Stimulated activated CD8-positive, alpha-beta memory T cell treated with anti-CD3 and anti-CD28 coated beads, Interleukin-4, amount 100 ng/mL, for 48 hours (primary cell): ENCODE results near the gene ZNF606.

Experiments
- DNase-seq: peaks from one replicate; pipeline ENCODE4 v3.0.0-alpha.2; 2020

ZNF606 gene

GRCh38 chr19:58002384-58003173, at the start of gene ZNF606:
ZNF606 (minus strand) TSS chr19:58002820; CDS start chr19:58001319, 1,501 bp downstream.
- DNase-seq: peak; percentile 86

- DNase-seq: no peak
Observed at GRCh38 chr19:58052256-58052655, 49.6 kb upstream of the ZNF606 start.

DNA sequence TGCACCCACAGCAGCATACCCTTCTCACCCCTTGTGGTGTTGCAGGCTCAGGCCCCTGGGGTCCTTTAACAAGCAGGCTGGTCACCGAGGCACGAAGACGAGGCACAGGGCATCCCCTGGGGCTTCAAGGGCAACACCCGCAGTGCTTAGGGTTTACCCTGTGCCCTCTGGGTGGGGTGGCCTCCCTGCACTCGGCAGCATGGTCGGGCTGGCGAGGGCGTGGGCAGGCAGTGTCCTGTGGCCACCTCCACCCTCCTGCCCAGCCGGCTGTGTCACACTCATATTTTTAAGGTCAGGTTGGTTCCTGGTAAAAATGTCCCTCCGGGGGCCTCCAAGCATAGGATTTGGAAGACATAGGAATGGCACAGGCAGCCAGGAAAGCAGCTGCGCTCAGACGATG, 45.1 kb upstream of the ZNF606 start:
- no peak for DNase-seq

DNA sequence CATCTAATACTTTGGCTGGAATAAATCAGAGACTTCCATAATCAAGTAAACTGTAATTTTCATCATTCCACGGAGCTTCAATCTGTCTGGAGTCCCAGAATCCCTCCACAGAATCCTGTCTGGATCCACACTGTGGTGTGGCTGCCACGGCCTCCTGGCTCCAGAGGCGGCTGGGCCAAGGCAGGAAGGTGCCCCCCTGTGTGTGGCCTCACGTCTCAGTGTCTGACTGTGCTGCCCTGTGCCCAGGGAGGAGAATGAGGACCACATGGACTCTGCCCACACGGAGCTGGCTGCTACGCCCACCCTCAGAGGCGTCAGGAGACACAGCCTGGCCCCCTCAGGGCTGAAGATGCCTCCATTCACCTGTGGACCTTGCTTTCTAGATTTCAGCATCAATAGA, 44.2 kb upstream of the ZNF606 start:
- DNase-seq: no peak

DNA sequence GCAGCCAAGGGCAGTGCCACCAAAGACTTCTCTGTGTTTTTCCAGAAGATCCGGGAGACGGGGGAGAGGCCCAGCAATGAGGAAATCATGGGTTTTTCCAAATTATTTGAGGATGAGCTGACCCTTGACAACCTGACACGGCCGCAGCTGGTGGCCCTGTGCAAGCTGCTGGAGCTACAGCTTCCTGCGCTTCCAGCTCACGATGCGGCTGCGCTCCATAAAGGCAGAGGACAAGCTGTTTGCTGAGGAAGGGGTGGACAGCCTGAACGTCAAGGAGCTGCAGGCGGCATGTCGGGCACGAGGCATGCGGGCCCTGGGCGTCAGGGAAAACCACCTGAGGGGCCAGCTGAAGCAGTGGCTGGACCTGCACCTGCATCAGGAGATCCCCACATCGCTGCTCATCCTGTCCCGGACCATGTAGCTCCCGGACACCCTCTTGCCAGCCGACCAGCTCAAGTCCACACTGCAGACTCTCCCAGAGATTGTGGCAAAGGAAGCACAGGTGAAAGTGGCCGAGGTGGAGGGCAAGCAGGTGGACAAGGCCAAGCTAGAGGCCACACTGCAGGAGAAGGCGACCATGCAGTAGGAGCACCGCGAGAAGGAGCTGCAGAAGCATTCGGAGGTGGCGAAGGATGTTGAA, 42.9 kb upstream of the ZNF606 start:
- DNase-seq: no peak

DNA sequence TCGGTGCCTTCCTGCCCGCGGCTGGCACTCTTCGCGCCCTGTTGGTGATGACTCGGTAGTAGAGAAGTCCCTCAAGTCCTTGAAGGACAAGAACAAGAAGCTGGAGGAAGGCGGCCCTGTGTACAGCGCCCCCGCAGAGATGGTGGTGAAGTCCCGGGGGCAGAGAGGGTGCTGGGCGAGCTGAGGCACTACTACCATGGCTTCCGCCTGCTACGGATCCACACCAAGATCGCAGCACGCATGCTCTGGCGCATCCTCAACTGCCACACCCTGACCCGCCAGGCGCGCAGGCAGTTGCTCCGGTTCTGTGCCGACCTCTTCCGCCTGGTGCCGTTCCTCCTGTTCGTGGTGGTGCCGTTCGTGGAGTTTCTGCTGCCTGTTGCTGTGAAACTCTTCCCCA, 42.3 kb upstream of the ZNF606 start:
- DNase-seq: no peak

DNA sequence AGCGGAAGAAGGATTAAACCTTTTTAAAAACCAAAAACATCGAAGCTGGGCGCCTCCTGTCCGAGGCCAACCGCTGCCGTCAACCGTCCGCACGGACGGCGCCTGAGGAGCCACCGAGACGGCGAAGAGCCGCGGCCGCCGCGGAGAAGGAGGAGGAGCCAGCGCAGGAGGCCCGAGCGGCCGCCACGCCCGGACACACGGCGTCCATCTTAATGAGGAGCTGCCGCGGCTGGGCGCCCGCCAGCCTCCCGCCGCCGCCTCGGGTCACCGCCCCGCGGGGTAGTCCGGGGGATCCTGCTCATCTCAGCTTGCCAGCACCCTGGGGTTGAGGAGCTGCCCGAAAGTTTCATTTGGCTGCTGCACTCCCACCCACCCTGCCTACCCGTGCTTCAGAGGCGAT, 41.8 kb upstream of the ZNF606 start:
- no peak for DNase-seq

DNA sequence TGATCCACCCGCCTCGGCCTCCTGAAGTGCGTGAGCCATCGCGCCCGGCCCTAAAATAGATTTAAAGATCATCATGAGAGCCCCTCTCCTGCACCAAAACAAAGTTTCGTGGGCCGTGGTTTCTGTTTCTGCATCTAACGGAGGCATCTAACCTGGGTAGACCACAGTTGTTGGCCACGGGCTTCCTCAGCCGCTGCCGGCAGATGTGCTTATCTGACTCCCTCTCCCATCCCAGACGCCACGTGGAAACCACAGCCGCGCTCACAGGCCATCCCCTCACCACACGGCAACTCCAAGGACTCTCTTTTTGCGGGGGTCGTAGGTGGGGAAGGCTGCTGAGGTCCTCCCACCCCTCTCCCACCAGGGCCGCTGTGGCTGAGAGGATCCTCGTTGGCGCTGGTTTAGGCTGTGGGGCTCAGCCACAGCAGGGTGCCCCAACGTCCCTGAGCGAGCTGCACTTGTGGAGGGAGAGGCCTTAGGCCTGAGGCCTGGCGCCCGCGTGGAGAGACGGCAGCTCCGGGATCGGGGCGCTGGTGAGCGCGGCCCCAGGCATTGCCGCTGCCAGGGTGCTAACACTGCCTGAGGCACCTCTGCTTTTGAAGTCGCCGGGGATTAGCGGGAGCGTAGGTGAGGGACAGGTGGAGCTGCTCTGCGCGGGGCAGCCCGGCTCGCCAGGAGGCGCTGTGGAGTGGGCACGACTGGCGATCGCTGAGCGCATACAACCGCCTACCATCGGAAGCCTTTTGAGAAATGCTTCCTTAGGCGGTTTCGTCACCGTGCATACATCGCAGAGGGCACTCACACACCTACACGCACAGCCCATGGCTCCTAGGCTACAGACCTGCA, 40.1 kb upstream of the ZNF606 start:
- DNase-seq: no peak

- no peak for DNase-seq
Observed at GRCh38 chr19:58040751-58041525, 38.3 kb upstream of the ZNF606 start.

DNA sequence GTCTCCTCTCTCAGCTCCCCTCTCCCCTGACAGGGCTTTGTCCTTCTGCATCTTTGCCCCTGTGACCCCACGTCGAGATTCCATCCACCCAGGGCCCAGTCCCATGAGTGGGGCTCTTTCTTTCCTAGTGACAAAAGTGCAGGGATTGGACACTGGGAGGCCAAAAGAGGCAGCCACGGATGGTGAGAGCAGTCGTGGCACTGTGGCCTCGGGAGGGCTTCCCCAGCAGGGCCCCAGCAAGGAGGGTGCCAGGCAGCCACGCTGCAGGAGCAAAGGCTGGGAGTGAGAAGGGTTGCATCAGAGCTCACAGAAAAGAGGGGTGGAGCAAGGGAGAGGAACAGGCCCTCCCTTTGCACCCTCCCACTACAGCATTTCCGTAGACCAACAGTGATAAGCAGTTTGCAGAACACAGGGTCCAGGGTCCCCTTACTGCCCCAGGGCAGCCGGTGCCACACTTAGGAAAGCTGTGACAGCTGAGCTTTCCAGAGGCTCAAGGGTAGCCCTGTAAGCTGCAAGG, 36.1 kb upstream of the ZNF606 start:
- no peak for DNase-seq

GRCh38 chr19:58037927-58038687, 35.5 kb upstream of the ZNF606 start:
- DNase-seq: no peak

DNA sequence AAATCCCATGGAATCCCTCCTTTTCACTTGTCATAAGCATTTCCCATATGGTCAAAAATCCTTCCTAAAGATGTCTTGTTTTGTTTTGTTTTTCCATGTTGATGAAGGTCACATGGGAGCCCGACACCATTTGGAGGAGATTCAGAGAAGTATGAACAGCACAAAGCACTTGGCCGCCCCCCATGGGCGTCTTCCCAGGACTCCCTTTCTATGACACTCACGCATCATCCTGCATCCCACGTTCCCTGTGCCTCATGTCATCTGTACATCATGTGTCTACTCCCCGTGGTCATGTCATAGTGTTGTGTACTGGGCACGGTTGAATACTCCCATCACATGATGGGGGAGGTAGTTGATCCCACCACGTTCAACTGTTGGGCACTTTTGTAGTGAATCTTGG, 33.2 kb upstream of the ZNF606 start:
- no peak for DNase-seq

DNA sequence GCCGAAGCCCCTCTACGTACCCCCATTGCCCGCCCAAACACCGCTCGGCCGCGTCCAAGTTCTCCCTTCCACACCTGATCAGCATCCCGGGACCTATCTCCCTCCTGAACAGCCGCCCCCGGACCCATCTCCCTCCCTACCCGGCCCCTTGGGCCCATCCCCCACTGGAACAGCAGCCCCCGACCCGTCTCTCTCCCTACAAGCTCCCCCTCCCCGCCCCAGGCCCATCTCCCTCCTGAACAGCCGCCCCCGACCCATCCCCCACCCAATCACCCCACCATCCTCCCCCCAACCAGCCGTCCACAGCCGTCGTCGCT, 31.8 kb upstream of the ZNF606 start:
- DNase-seq: no peak

GRCh38 chr19:58033741-58034476, 31.3 kb upstream of the ZNF606 start, which contains the start of gene ZSCAN1:
ZSCAN1 (plus strand) TSS chr19:58034025; CDS start chr19:58037837, 3,812 bp downstream.
- peak; percentile 55 for DNase-seq

- no peak for DNase-seq
Observed at GRCh38 chr19:58024661-58025060, 22.0 kb upstream of the ZNF606 start.

- no peak for DNase-seq
Observed at GRCh38 chr19:58022283-58022660, 19.7 kb upstream of the ZNF606 start.

GRCh38 chr19:58021541-58022282, 19.1 kb upstream of the ZNF606 start:
- peak; percentile 50 for DNase-seq

DNA sequence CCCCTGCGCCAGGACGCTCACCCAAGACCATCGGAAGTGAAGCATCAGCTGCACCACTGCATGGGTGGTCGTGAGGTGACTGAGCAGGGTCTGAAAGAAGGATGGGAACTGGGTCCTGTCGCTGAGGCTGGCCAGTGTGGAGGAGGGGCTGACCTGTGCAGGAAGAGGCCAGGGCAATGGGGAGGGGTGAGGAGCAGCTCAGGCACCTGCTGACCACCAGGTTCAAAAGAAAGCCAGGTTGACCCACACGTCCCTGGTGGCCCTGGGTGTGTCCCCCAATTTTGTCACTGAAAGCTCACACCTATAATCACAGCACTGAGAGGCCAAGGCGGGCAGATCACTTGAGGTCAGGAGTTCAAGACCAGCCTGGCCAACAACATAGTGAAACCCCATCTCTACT, 17.5 kb upstream of the ZNF606 start:
- no peak for DNase-seq

DNA sequence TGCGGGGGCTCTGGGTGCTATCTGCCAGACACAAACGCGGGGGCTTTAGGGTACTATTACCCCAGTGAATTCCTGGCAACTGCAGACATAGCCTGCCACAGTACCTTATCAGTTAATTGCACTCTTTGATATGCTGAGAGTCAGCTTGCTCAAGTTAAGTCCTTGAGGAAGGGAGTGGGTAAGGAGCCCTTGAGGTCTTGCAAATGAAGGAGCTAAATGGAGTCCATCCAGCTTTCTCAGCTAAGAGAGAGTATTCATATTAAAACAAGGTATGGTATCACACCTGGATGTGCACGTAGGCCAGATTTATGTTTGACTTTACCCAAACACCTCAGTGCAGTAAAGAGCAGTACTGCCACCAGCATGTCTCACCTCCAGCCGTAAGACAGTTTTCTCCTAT, 11.5 kb upstream of the ZNF606 start:
- DNase-seq: no peak

DNA sequence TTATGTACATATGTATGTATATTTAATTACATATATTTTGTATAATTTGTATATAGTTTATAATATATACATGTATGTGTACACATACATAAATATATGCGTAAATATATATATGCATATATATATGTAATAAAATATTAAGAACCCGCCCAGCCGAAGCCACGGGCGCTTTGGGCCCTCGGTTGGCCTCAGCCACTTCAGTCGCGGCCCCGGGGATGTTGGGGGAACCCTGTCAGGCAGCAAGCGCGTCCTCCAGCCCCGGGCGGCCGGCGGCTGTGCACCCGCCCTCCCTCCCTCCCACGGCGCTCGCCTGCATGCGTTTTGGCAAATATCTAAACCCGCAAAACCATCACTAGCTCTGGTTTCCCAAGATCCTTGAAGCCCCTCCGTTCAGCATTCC, 7.9 kb upstream of the ZNF606 start:
- no peak for DNase-seq
